HepG2 (cell line): ENCODE measurements around the gene PID1.

Experiments used
- MAZ ChIP-seq, 2 experiments: sonication (generic) in 1 of 2; formaldehyde crosslinking in 1 of 2; IDR thresholded peaks; 2 replicates each; pipeline versions ENCODE4 v1.5.0 to v1.6.1; 2012 to 2020; ENCODE audit warnings: low read depth in 2 of 2, mild to moderate bottlenecking in 2 of 2, borderline replicate concordance in 1 of 2, improper control_type of control experiment in 1 of 2, low read length in 1 of 2, missing genetic modification reagents in 1 of 2, moderate library complexity in 1 of 2
- POLR2A ChIP-seq, 2 experiments: IDR thresholded peaks; 2 replicates each; pipeline ENCODE4 v1.6.1; 2011; ENCODE audit warnings: low read depth in 2 of 2, low read length in 2 of 2, mild to moderate bottlenecking in 1 of 2, moderate library complexity in 1 of 2; ENCODE audit not compliant: insufficient read depth in 1 of 2
- SMARCE1 ChIP-seq: fragments of 450-650 bp; IDR thresholded peaks from 2 replicates; pipeline ENCODE4 v1.6.1; 2017; ENCODE audit warnings: borderline replicate concordance
- TF ChIP-seq, protein P1 (sequence below): IDR thresholded peaks from 2 replicates; pipeline ENCODE4 v1.6.1; 2012; ENCODE audit warnings: inconsistent platforms

DNA sequence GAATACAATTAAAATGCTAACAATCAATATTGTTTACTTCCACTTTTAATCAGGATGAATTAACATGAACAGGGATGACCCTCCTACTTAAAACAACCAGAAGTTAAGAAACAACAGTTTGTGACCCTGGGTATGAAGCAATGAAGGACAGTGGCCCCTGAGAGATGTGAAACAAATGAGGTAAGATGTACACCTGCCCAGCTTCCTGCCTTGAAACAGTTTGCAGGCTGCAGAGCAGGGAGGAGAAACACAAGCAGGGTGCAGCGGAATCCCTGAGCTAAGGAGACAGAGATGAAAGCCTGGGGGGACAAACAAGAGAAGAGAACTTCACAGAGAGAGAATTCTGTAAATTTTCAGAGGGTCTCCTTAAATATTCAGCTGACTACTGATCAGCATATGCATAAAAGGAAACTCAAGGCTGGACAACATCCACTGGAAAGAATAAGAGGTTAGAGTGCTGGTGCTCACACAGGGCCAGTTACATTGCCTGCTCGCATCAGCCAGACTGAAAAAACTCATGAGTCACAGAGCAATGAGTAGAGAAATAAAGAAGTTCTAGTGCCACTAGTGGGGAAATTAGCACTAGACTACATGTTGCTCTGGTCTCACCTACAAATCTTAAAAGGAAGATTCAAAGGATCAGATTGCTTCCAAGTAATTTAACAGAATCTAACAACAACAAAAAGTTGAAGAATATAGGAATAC lies 106.4 kb downstream of the PID1 start:
- TF ChIP-seq, protein P1, sequence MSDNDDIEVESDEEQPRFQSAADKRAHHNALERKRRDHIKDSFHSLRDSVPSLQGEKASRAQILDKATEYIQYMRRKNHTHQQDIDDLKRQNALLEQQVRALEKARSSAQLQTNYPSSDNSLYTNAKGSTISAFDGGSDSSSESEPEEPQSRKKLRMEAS: no peak
- TF ChIP-seq POLR2A (IDR thresholded peaks at IDR 0.05; ENCODE audit: insufficient read depth in 1 of 2, low read depth in 2 of 2, low read length in 2 of 2) (no peak), SMARCE1 (no peak), MAZ (IDR thresholded peaks at IDR 0.05; ENCODE audit: borderline replicate concordance, low read depth, low read length) (no peak), MAZ (CRISPR knock-in tag; IDR thresholded peaks at IDR 0.05; ENCODE audit: low read depth) (no peak)
